GM12891 (cell line): ENCODE measurements around the gene PLA2G4F.

Experiments used
- POLR2A ChIP-seq: IDR thresholded peaks from 2 replicates; pipeline ENCODE4 v1.6.1; 2011; ENCODE audit warnings: low read depth, low read length, control low read depth
- POLR2AphosphoS5 ChIP-seq: IDR thresholded peaks from 2 replicates; pipeline ENCODE4 v1.6.1; 2011; ENCODE audit warnings: low read depth, low read length, control low read depth
- POU2F2 ChIP-seq: IDR thresholded peaks from 2 replicates; pipeline ENCODE4 v1.6.1; 2011; ENCODE audit warnings: low read depth, mild to moderate bottlenecking, control low read depth, low read length, moderate library complexity
- SPI1 ChIP-seq: IDR thresholded peaks from 2 replicates; pipeline ENCODE4 v1.6.1; 2011; ENCODE audit warnings: low read depth, low read length, control low read depth
- TAF1 ChIP-seq: IDR thresholded peaks from 2 replicates; pipeline ENCODE4 v1.6.1; 2011; ENCODE audit warnings: low read depth, low read length, control low read depth

GRCh38 chr15:42157381-42157780 is 945 bp upstream of the PLA2G4F start:
- no peak for TF ChIP-seq POLR2A
- TF ChIP-seq POLR2AphosphoS5, result no peak
- no peak for TF ChIP-seq TAF1
- TF ChIP-seq SPI1, result no peak
- no peak for TF ChIP-seq POU2F2
